Heart right ventricle (tissue), 16 donors: ENCODE results near the gene USP5. TPM values are rescaled to one million over a fixed set of nuclear protein-coding genes. Genes with fewer than 3 reads are reported as not detected.
A peak's percentile ranks its signal among the peaks of the same experiment; 100 is the strongest.

ENCODE experiments used
- ATAC-seq, 8 donors: fragments of 200-7000 bp; cut with Tn5 transposase; one replicate each; pipeline ENCODE4 v1.9.1; 2020; ENCODE audit warnings: mild to moderate bottlenecking in 8 of 8, moderate library complexity in 8 of 8, moderate number of reproducible peaks in 1 of 8
- DNase-seq, 2 donors: peaks; one replicate each; pipeline ENCODE4 v3.0.0-alpha.2; 2020
- H3K27ac ChIP-seq, 10 donors: fragments of 200-600 bp; sonication (generic) in 2 of 10; one replicate each; pipeline versions ENCODE4 v1.5.0 to v1.8.0; 2020 to 2022; ENCODE audit warnings: mild to moderate bottlenecking in 3 of 10
- H3K27me3 ChIP-seq, 7 donors: fragments of 200-600 bp; one replicate each; pipeline ENCODE4 v1.8.0; 2021 to 2022; ENCODE audit warnings: mild to moderate bottlenecking in 2 of 7
- H3K36me3 ChIP-seq, 9 donors: fragments of 200-600 bp; sonication (generic) in 1 of 9; one replicate each; pipeline versions ENCODE4 v1.5.0 to v1.8.0; 2020 to 2022; ENCODE audit warnings: mild to moderate bottlenecking in 2 of 9
- H3K4me1 ChIP-seq, 9 donors: fragments of 200-600 bp; sonication (generic) in 1 of 9; one replicate each; pipeline versions ENCODE4 v1.5.0 to v1.8.0; 2020 to 2022; ENCODE audit warnings: mild to moderate bottlenecking in 4 of 9
- H3K4me3 ChIP-seq, 10 donors: fragments of 200-600 bp; sonication (generic) in 2 of 10; one replicate each; pipeline versions ENCODE4 v1.5.0 to v1.8.0; 2020 to 2022; ENCODE audit warnings: mild to moderate bottlenecking in 7 of 10, moderate library complexity in 2 of 10
- H3K9me3 ChIP-seq, 11 donors: fragments of 200-600 bp in 10 of 11; sonication (generic) in 2 of 11; one replicate each; pipeline versions ENCODE4 v1.5.0 to v1.8.0; 2013 to 2022; ENCODE audit warnings: mild to moderate bottlenecking in 2 of 11, control low read depth in 1 of 11, moderate library complexity in 1 of 11
- WGBS, 2 donors: extraction: QIAGEN DNeasy Blood & Tissue Kit; methylation state at CpG; one replicate each; pipeline ENCODE4 v1.1.7; 2013; ENCODE audit warnings: inconsistent platforms in 1 of 2; 5-methylcytosine and 5-hydroxymethylcytosine counted together
- intact Hi-C, 10 donors: fragments of 100-400 bp; cut with DNase I; formaldehyde crosslinking; loops; one replicate each; pipeline versions ENCODE4 v1.11.1 to v1.14.2; 2022
- polyA plus RNA-seq, 2 donors: library from polyadenylated mRNA; stranded (reverse); fragments of 200-250 nt; gene quantifications; one replicate each; pipeline ENCODE4 v1.2.3, GENCODE V29; 2013
- total RNA-seq, 10 donors: library from RNA; stranded (reverse); fragmentation: NEBNext Ultra II Directional in 3 of 10; extraction: Animal tissue kit (Norgen Biotek cat#: 25700) in 3 of 10; gene quantifications; one replicate each; pipeline versions ENCODE4 v1.2.1 to v1.2.4, GENCODE V29; 2021 to 2023
- TF ChIP-seq, protein P1 (sequence below), 9 donors: fragments of 200-600 bp; sonication (generic) in 2 of 9; IDR thresholded peaks; one replicate each; pipeline versions ENCODE4 v1.5.0 to v1.8.0; 2021 to 2022; ENCODE audit warnings: antibody characterized with exemption in 9 of 9, mild to moderate bottlenecking in 5 of 9, moderate library complexity in 1 of 9
- donor health status: Arrhythmogenic right ventricular cardiomyopathy.
- donor health status: ischemic (EF 13 %, LVEDD 7.1; RV severe dilation, severe dysfunction).
- donor health status: healthy with polysubstance abuse.
- donor health status: DM: no; HTN: yes; CAD: no.
- donor health status: DM: no; HTN: no; CAD: no.
- donor health status: ischemic (EF 25% LVEDD 6.9; RV normal size, moderate dysfunction).
- donor health status: ischemic (EF 25% LVEDD 5.7; RV mildly dilated, moderate dysfunction).
- donor health status: healthy.
- donor health status: DM: yes; HTN: yes; CAD: no.
- donor health status: Ischemic cardiomyopathy.
- donor health status: ischemic (EF 35%, LVEDD 5.7; RV mildly dilated, moderate dysfunction).
- donor health status: nonischemic (EF 11% LVEDD 7.7; RV severe dilation, severe dysfunction).
- donor health status: DM: yes; HTN: yes; CAD: no.
- donor health status: PGD.
- donor health status: ischemic (EF 29% LVEDD 5.4; RV normal size, mild dysfunction).
- donor health status: nonischemic (EF 23%, LVEDD 6.1; RV moderate dilation, normal function).

Gene USP5
- total and polyA plus RNA-seq, 12 donors: 17.6 to 95.5 (median 73.0) TPM

DNA sequence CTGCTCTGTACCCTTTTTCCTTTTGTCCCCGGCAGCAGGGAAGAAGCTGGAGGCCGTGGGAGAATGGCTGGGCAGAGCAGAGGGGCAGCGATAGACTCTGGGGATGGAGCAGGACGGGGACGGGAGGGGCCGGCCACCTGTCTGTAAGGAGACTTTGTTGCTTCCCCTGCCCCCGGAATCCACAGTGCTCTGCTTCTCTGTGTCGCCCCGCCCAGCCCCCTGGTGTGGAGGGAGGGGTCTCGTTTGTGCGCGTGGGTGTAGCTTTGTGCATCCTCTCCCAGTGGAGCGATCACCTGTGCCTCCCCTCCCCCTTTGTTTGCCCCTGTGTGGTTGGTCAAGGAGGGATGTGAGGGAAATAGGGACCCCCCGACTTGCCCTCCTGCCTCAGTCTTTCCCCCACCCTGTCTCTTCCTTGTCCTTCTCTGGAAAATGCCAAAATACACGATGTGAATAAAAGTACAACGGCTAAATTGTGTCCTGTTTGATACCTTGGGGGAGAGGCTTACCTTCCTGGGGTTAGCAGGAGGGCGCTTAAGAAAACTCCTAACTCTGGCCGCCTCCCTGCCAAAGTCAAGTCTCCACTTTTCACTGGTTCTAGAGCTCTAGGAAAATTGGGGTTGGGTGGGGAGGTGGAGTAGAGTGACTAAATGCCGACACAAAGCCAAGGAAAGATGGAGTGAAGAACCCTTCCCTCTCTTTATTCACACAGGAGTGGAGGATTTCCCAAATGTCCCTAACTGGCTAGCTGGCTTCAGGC, 14.4 kb downstream of the USP5 start:
- Histone ChIP-seq H3K27me3 (no peaks in the 10 kb centered on the region), H3K36me3 (peaks cover 2 to 75% (median 52%) of the 10 kb centered on the region in 9 donors), H3K9me3 (no peaks in the 10 kb centered on the region), H3K4me1 (peaks cover 24 to 41% (median 40%) of the 10 kb centered on the region in 9 donors), H3K4me3 (peak overlapping the region; percentile 26 to 100 (median 96)), H3K27ac (peak overlapping the region in 9 of 10 donors; percentile 98 to 100 (median 100))
- DNase-seq (no peak), ATAC-seq (no peak)
- TF ChIP-seq, protein P1, sequence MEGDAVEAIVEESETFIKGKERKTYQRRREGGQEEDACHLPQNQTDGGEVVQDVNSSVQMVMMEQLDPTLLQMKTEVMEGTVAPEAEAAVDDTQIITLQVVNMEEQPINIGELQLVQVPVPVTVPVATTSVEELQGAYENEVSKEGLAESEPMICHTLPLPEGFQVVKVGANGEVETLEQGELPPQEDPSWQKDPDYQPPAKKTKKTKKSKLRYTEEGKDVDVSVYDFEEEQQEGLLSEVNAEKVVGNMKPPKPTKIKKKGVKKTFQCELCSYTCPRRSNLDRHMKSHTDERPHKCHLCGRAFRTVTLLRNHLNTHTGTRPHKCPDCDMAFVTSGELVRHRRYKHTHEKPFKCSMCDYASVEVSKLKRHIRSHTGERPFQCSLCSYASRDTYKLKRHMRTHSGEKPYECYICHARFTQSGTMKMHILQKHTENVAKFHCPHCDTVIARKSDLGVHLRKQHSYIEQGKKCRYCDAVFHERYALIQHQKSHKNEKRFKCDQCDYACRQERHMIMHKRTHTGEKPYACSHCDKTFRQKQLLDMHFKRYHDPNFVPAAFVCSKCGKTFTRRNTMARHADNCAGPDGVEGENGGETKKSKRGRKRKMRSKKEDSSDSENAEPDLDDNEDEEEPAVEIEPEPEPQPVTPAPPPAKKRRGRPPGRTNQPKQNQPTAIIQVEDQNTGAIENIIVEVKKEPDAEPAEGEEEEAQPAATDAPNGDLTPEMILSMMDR (IDR thresholded peaks at IDR 0.05): no peak
- intact Hi-C loops: loop anchor here in 2 of 10 donors (5.0 to 10.0 kb wide), 2 partner anchors 71 to 78 kb away; partner anchors contain the start of genes C12orf57 (in 1 of the 2) and RNU7-1 (in 1 of the 2)
- WGBS, 2 donors: 81 to 82% methylated on average over 19 of the region's 19 CpGs

DNA sequence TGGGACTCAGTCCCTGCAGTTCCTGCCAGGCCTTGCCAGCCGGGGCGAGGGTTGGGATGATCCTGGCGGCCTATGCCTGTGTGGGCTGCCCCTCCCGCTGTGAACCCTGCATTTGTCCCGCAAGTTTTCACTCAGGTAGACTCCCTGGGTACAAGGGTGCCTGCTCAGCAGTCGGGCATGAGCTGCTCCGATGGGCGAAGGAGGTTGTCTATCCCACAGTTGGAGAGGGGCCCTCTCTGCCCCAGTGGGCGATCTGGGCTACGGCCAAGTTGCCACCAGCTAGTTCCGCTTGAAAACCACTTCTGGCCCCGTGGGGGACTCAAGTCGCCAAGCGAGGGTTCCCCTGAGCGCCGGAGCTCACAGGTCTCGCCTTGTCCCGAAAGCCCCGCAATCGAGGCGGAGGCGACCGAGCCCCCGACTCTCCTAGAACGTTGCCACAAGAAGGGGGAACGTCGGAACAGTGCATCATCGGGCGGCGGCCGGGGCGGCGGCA, 15.0 kb downstream of the USP5 start:
- Histone ChIP-seq H3K36me3 (peaks cover 0 to 74% (median 46%) of the 10 kb centered on the region in 9 donors), H3K27me3 (no peaks in the 10 kb centered on the region), H3K9me3 (no peaks in the 10 kb centered on the region), H3K4me3 (peak overlapping the region; percentile 26 to 100 (median 96)), H3K4me1 (peaks cover 29 to 48% (median 46%) of the 10 kb centered on the region in 9 donors), H3K27ac (peak overlapping the region; percentile 93 to 100 (median 100))
- peak; percentile 1 to 25 (median 8) for ATAC-seq
- WGBS, 2 donors: 3 to 4% methylated on average over 33 of the region's 33 CpGs
- DNase-seq: no peak
- TF ChIP-seq, protein P1 (IDR thresholded peaks at IDR 0.05): no peak
- intact Hi-C loops: loop anchor here in 2 of 10 donors (5.0 to 10.0 kb wide), 2 partner anchors 70 to 78 kb away; partner anchors contain the start of genes C12orf57 (in 1 of the 2) and RNU7-1 (in 1 of the 2)

DNA sequence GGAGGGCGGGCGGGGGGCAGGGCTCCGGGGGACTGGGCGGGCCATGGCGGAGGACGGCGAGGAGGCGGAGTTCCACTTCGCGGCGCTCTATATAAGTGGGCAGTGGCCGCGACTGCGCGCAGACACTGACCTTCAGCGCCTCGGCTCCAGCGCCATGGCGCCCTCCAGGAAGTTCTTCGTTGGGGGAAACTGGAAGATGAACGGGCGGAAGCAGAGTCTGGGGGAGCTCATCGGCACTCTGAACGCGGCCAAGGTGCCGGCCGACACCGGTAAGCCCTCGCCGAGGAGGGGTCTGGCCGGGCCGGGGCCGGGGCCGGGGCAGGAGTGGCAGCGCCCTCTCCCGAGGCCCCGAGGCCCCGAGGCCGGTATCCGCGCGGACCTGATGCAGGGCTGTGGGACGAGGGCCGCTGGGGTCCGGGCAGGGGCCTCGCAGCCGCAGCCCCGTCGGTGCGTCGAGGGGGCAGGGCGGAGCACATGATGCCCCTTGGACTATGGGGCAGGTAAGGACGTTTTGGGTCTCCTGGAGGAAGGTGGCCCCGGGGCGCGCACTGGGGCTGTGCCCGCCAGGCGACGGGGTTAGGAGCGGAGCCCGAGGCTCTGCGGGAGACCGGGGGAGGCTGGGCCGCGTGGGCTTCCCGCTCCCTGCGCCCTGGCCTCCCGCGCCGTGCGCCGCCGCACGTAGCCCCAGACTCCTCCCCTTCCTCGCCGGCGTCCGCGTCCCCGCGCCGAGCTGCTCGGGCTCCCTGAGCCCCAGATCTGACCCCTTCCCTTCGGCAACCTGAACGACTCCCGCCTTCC, 15.7 kb downstream of the USP5 start, which contains the start of gene TPI1:
Gene TPI1, plus strand, starts transcription at position 119 of the 798 bp plus-strand sequence. Its CDS starts 36 bp downstream, at position 155.
- ATAC-seq (peak; percentile 81 to 93 (median 88)), DNase-seq (peak; percentile 86 to 89)
- Histone ChIP-seq H3K9me3 (no peaks in the 10 kb centered on the region), H3K27me3 (no peaks in the 10 kb centered on the region), H3K27ac (peak within 1 kb of the TSS; percentile 93 to 100 (median 100)), H3K4me1 (peaks cover 32 to 53% (median 49%) of the 10 kb centered on the region in 9 donors), H3K36me3 (peaks cover 0 to 67% (median 42%) of the 10 kb centered on the region in 9 donors), H3K4me3 (peak within 1 kb of the TSS; percentile 81 to 100 (median 98))
- WGBS, 2 donors: 1% methylated on average over 73 to 86 of the region's 86 CpGs
- intact Hi-C loops: loop anchor here in 2 of 10 donors (5.0 to 10.0 kb wide), 2 partner anchors 70 to 77 kb away; partner anchors contain the start of genes C12orf57 (in 1 of the 2) and RNU7-1 (in 1 of the 2)
- TF ChIP-seq, protein P1 (IDR thresholded peaks at IDR 0.05): peak in 4 of 9 donors; percentile 11 to 24 (median 20)
